Prostate gland (tissue), 2 donors: Measurements from ENCODE around the gene BMP2K. TPM values are rescaled to one million over a fixed set of nuclear protein-coding genes. Genes with fewer than 3 reads are reported as not detected.
"Not testable (repeated sequence)": the region's sequence is repeated elsewhere in the genome, so short reads cannot be mapped to it uniquely, and the experiment has no call there.

Experiments used
- DNase-seq: peaks from one replicate; pipeline ENCODE4 v3.0.0-alpha.2; 2019; ENCODE audit warnings: low spot score
- H3K27ac ChIP-seq, 2 donors: fragments of 200-600 bp; sonication (generic); 2 replicates each; pipeline ENCODE4 v1.5.1; 2017 to 2019
- H3K27me3 ChIP-seq: fragments of 200-600 bp; sonication (generic); replicated peaks from 2 replicates; pipeline ENCODE4 v1.5.1; 2019; ENCODE audit not compliant: insufficient read depth
- H3K36me3 ChIP-seq, 2 donors: fragments of 200-600 bp; sonication (generic); 1 replicate in 1 of 2; 2 replicates in 1 of 2; pipeline versions ENCODE4 v1.5.1 to v1.8.1; 2017 to 2019
- H3K4me1 ChIP-seq: fragments of 200-600 bp; sonication (generic); replicated peaks from 2 replicates; pipeline ENCODE4 v1.5.1; 2019
- H3K4me3 ChIP-seq, 2 donors: fragments of 200-600 bp; sonication (generic); 2 replicates each; pipeline ENCODE4 v1.5.1; 2017 to 2019
- H3K9me3 ChIP-seq: fragments of 200-600 bp; sonication (generic); 2 replicates; pipeline ENCODE4 v1.5.1; 2017
- POLR2A ChIP-seq: fragments of 450-650 bp; IDR thresholded peaks from one replicate; pipeline ENCODE4 v1.6.1; 2016; ENCODE audit warnings: antibody characterized with exemption, mild to moderate bottlenecking
- POLR2AphosphoS5 ChIP-seq: sonication (generic); formaldehyde crosslinking; IDR thresholded peaks from one replicate; pipeline ENCODE4 v1.6.1; 2017; ENCODE audit warnings: antibody characterized with exemption
- WGBS: methylation state at CpG from one replicate; pipeline ENCODE4 v1.1.5; 2018; 5-methylcytosine and 5-hydroxymethylcytosine counted together
- intact Hi-C: fragments of 100-400 bp; cut with DNase I; formaldehyde crosslinking; loops from one replicate; pipeline ENCODE4 v1.14.2; 2022
- total RNA-seq, 2 donors: library from RNA; depleted of rRNA; stranded (reverse); fragments of >200 nt; gene quantifications; one replicate each; pipeline ENCODE4 v1.1.0, GENCODE V29; 2016
- TF ChIP-seq, protein P1 (sequence below), 4 experiments: fragments of 200-600 bp in 2 of 4; fragments of 450-650 bp in 2 of 4; sonication (generic) in 2 of 4; IDR thresholded peaks; 1 replicate in 3 of 4; 2 replicates in 1 of 4; pipeline ENCODE4 v1.5.1; 2016 to 2019; ENCODE audit warnings: antibody characterized with exemption in 4 of 4, mild to moderate bottlenecking in 2 of 4, moderate library complexity in 2 of 4

Gene BMP2K
- total RNA-seq, 2 donors from 2014 or later, result 12.6 to 68.9 TPM

DNA sequence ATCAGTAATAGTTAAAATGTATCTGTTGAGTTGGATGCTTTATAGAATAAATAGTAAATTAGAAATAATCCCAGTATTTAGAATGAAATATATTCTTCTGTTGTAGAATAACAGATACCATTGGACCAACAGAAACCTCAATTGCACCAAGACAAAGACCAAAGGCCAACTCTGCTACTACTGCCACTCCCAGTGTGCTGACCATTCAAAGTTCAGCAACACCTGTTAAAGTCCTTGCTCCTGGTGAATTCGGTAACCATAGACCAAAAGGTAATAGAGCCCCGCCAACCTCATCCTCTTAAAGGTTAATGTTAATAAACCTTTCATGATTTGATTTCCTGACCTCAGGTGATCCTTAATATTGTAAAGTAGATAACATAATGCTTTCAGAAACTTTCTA lies 89.3 kb downstream of the BMP2K start:
- no peak overlapping the region for H3K4me3 ChIP-seq
- no peaks in the 10 kb centered on the region for H3K36me3 ChIP-seq
- H3K9me3 ChIP-seq, result no peaks in the 10 kb centered on the region
- TF ChIP-seq POLR2AphosphoS5, result no peak
- no peak for TF ChIP-seq POLR2A
- TF ChIP-seq, protein P1, sequence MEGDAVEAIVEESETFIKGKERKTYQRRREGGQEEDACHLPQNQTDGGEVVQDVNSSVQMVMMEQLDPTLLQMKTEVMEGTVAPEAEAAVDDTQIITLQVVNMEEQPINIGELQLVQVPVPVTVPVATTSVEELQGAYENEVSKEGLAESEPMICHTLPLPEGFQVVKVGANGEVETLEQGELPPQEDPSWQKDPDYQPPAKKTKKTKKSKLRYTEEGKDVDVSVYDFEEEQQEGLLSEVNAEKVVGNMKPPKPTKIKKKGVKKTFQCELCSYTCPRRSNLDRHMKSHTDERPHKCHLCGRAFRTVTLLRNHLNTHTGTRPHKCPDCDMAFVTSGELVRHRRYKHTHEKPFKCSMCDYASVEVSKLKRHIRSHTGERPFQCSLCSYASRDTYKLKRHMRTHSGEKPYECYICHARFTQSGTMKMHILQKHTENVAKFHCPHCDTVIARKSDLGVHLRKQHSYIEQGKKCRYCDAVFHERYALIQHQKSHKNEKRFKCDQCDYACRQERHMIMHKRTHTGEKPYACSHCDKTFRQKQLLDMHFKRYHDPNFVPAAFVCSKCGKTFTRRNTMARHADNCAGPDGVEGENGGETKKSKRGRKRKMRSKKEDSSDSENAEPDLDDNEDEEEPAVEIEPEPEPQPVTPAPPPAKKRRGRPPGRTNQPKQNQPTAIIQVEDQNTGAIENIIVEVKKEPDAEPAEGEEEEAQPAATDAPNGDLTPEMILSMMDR (IDR thresholded peaks at IDR 0.05), result no peak
- no peak overlapping the region for H3K27ac ChIP-seq
- H3K4me1 ChIP-seq, result no peaks in the 10 kb centered on the region
- WGBS, result 90% methylated on average over 2 of the region's 2 CpGs
- no peaks in the 10 kb centered on the region for H3K27me3 ChIP-seq
- no peak for DNase-seq
- intact Hi-C loops, result loop anchor here (5.0 to 10.0 kb wide), 3 partner anchors 221 to 911 kb away; no protein-coding TSS in a partner anchor

- not testable (repeated sequence) for H3K9me3 ChIP-seq, H3K4me3 ChIP-seq, H3K36me3 ChIP-seq, H3K27ac ChIP-seq, DNase-seq, H3K27me3 ChIP-seq, H3K4me1 ChIP-seq
- intact Hi-C loops, result loop anchor here (5.0 to 10.0 kb wide), 3 partner anchors 224 to 914 kb away; no protein-coding TSS in a partner anchor
- over 99% methylated on average over 5 of the region's 5 CpGs for WGBS
These were observed 92.6 kb downstream of the BMP2K start for GRCh38 chr4:78868712-78869111.

- intact Hi-C loops, result no loop called here
These were observed 93.9 kb downstream of the BMP2K start for GRCh38 chr4:78870056-78870455.

GRCh38 chr4:78876568-78877320 lies 100.6 kb downstream of the BMP2K start:
- no peaks in the 10 kb centered on the region for H3K36me3 ChIP-seq
- H3K27ac ChIP-seq, result no peak overlapping the region
- H3K4me3 ChIP-seq, result no peak overlapping the region
- no peaks in the 10 kb centered on the region for H3K9me3 ChIP-seq
- no peak for DNase-seq
- H3K4me1 ChIP-seq, result no peaks in the 10 kb centered on the region
- WGBS, result 86% methylated on average over 5 of the region's 5 CpGs
- intact Hi-C loops, result no loop called here
- no peaks in the 10 kb centered on the region for H3K27me3 ChIP-seq
- TF ChIP-seq POLR2A (no peak), POLR2AphosphoS5 (no peak)
- TF ChIP-seq, protein P1 (IDR thresholded peaks at IDR 0.05), result no peak

More at GRCh38 chr4:78870056-78870455, 93.9 kb downstream of the BMP2K start:
- H3K36me3 ChIP-seq, result no peaks in the 10 kb centered on the region
- TF ChIP-seq, protein P1 (IDR thresholded peaks at IDR 0.05), result no peak
- TF ChIP-seq POLR2A (no peak), POLR2AphosphoS5 (no peak)
- no peaks in the 10 kb centered on the region for H3K27me3 ChIP-seq
- H3K27ac ChIP-seq, result no peak overlapping the region
- no peaks in the 10 kb centered on the region for H3K4me1 ChIP-seq
- H3K4me3 ChIP-seq, result no peak overlapping the region
- no peaks in the 10 kb centered on the region for H3K9me3 ChIP-seq
- DNase-seq, result no peak

GRCh38 chr4:78878031-78878430 lies 101.9 kb downstream of the BMP2K start:
- Histone ChIP-seq H3K4me3 (no peak overlapping the region), H3K36me3 (no peaks in the 10 kb centered on the region), H3K27ac (no peak overlapping the region), H3K9me3 (no peaks in the 10 kb centered on the region), H3K4me1 (no peaks in the 10 kb centered on the region), H3K27me3 (no peaks in the 10 kb centered on the region)
- TF ChIP-seq, protein P1 (IDR thresholded peaks at IDR 0.05), result no peak
- TF ChIP-seq POLR2A (no peak), POLR2AphosphoS5 (no peak)
- intact Hi-C loops, result no loop called here
- DNase-seq, result no peak
- WGBS, result 75% methylated on average over 1 of the region's 1 CpG
